Progenitor cell of endocrine pancreas (in vitro differentiated cells): Measurements from ENCODE around the gene MKNK1. TPM values are rescaled to one million over a fixed set of nuclear protein-coding genes. Genes with fewer than 3 reads are reported as not detected.

Experiments
- DNase-seq: peaks from one replicate; pipeline ENCODE4 v3.0.0; 2021; ENCODE audit warnings: low spot score; ENCODE audit not compliant: unreplicated experiment
- H3K27ac Mint-ChIP-seq: 2 replicates; pipeline ENCODE4 v1.8.0; 2021; ENCODE audit warnings: mild to moderate bottlenecking, moderate library complexity, mixed read lengths
- H3K27me3 Mint-ChIP-seq: 2 replicates; pipeline ENCODE4 v1.8.0; 2021; ENCODE audit warnings: mixed read lengths
- H3K36me3 Mint-ChIP-seq: 2 replicates; pipeline ENCODE4 v1.8.0; 2022; ENCODE audit warnings: mixed read lengths; ENCODE audit not compliant: insufficient read depth
- H3K4me1 Mint-ChIP-seq: 2 replicates; pipeline ENCODE4 v1.8.0; 2021; ENCODE audit warnings: low read depth, mixed read lengths
- H3K4me3 Mint-ChIP-seq: 2 replicates; pipeline ENCODE4 v1.8.0; 2021; ENCODE audit warnings: low read depth, mild to moderate bottlenecking, moderate library complexity, mixed read lengths
- H3K9me3 Mint-ChIP-seq: 2 replicates; pipeline ENCODE4 v1.8.0; 2021; ENCODE audit warnings: low read depth, mixed read lengths
- CTCF ChIP-seq: fragments of 200-600 bp; sonication (generic); IDR thresholded peaks from one replicate; pipeline ENCODE4 v1.5.0; 2021; ENCODE audit warnings: antibody characterized with exemption, mild to moderate bottlenecking; ENCODE audit not compliant: unreplicated experiment
- total RNA-seq: library from RNA; stranded (reverse); gene quantifications from 2 replicates; pipeline ENCODE4 v1.2.1, GENCODE V29; 2021

Gene MKNK1
- total RNA-seq, 1 donor from 2014 or later: 29.3 TPM

- H3K4me1 Mint-ChIP-seq: peaks cover 14% of the 10 kb centered on the region
- DNase-seq: no peak
- no peak overlapping the region for H3K4me3 Mint-ChIP-seq
- H3K27ac Mint-ChIP-seq: no peak overlapping the region
- H3K9me3 Mint-ChIP-seq: no peaks in the 10 kb centered on the region
- no peak for TF ChIP-seq CTCF
- H3K36me3 Mint-ChIP-seq: no peaks in the 10 kb centered on the region
- peaks cover 75% of the 10 kb centered on the region for H3K27me3 Mint-ChIP-seq
These were observed 80.3 kb downstream of the MKNK1 start for GRCh38 chr1:46523496-46524353.

- no peaks in the 10 kb centered on the region for H3K9me3 Mint-ChIP-seq
- no peak for TF ChIP-seq CTCF
- no peak overlapping the region for H3K4me3 Mint-ChIP-seq
- H3K27ac Mint-ChIP-seq: no peak overlapping the region
- no peak for DNase-seq
- no peaks in the 10 kb centered on the region for H3K36me3 Mint-ChIP-seq
- peaks cover 72% of the 10 kb centered on the region for H3K27me3 Mint-ChIP-seq
- H3K4me1 Mint-ChIP-seq: peaks cover 16% of the 10 kb centered on the region
These were observed 81.1 kb downstream of the MKNK1 start for GRCh38 chr1:46522969-46523320.

- no peak for DNase-seq
- Mint-ChIP-seq H3K9me3 (no peaks in the 10 kb centered on the region), H3K4me1 (peaks cover 15% of the 10 kb centered on the region), H3K27ac (no peak overlapping the region), H3K4me3 (no peak overlapping the region), H3K36me3 (no peaks in the 10 kb centered on the region), H3K27me3 (peaks cover 69% of the 10 kb centered on the region)
- TF ChIP-seq CTCF: no peak
These were observed 81.7 kb downstream of the MKNK1 start for GRCh38 chr1:46522184-46522968.

GRCh38 chr1:46521414-46521813 lies 82.7 kb downstream of the MKNK1 start:
- Mint-ChIP-seq H3K27ac (no peak overlapping the region), H3K4me1 (peaks cover 21% of the 10 kb centered on the region), H3K9me3 (no peaks in the 10 kb centered on the region), H3K27me3 (peaks cover 68% of the 10 kb centered on the region), H3K36me3 (no peaks in the 10 kb centered on the region), H3K4me3 (no peak overlapping the region)
- TF ChIP-seq CTCF: no peak
- DNase-seq: no peak

- no peak for TF ChIP-seq CTCF
- H3K4me1 Mint-ChIP-seq: peaks cover 21% of the 10 kb centered on the region
- H3K27ac Mint-ChIP-seq: peak overlapping the region; percentile 91
- peak overlapping the region; percentile 33 for H3K4me3 Mint-ChIP-seq
- H3K27me3 Mint-ChIP-seq: peaks cover 68% of the 10 kb centered on the region
- DNase-seq: no peak
- no peaks in the 10 kb centered on the region for H3K36me3 Mint-ChIP-seq
- H3K9me3 Mint-ChIP-seq: no peaks in the 10 kb centered on the region
These were observed 83.8 kb downstream of the MKNK1 start for GRCh38 chr1:46520063-46520911.
